GM21723 (cell line): ENCODE results near the gene SASH1.
A peak's percentile ranks its signal among the peaks of the same experiment; 100 is the strongest.
"Not testable (repeated sequence)": the region's sequence is repeated elsewhere in the genome, so short reads cannot be mapped to it uniquely, and the experiment has no call there.

Experiments used
- ATAC-seq: cut with Tn5 transposase; IDR thresholded peaks from one replicate; pipeline ENCODE4 v1.9.1; 2021; ENCODE audit warnings: mild to moderate bottlenecking, moderate library complexity; ENCODE audit not compliant: unreplicated experiment

SASH1 gene

GRCh38 chr6:148572676-148573335 is 230.2 kb downstream of the SASH1 start:
- ATAC-seq = no peak

- ATAC-seq = no peak
Observed at GRCh38 chr6:148573922-148574321, 231.3 kb downstream of the SASH1 start.

GRCh38 chr6:148577687-148578488 is 235.2 kb downstream of the SASH1 start:
- peak; percentile 98 for ATAC-seq

- ATAC-seq = peak; percentile 15
Observed at GRCh38 chr6:148578489-148578814, 235.8 kb downstream of the SASH1 start.

GRCh38 chr6:148578837-148579565 is 236.4 kb downstream of the SASH1 start:
- no peak for ATAC-seq

GRCh38 chr6:148580442-148580841 is 237.8 kb downstream of the SASH1 start:
- no peak for ATAC-seq

GRCh38 chr6:148583631-148584030 is 241.0 kb downstream of the SASH1 start:
- no peak for ATAC-seq

- ATAC-seq = not testable (repeated sequence)
Observed at GRCh38 chr6:148585641-148586040, 243.0 kb downstream of the SASH1 start.

GRCh38 chr6:148590883-148591282 is 248.2 kb downstream of the SASH1 start:
- no peak for ATAC-seq

GRCh38 chr6:148591656-148592055 is 249.0 kb downstream of the SASH1 start:
- no peak for ATAC-seq

GRCh38 chr6:148593130-148593812 is 250.6 kb downstream of the SASH1 start:
- no peak for ATAC-seq

GRCh38 chr6:148593813-148594170 is 251.2 kb downstream of the SASH1 start:
- no peak for ATAC-seq

- no peak for ATAC-seq
Observed at GRCh38 chr6:148595550-148595949, 252.9 kb downstream of the SASH1 start.

GRCh38 chr6:148596891-148597455 is 254.3 kb downstream of the SASH1 start:
- no peak for ATAC-seq

GRCh38 chr6:148598724-148599123 is 256.1 kb downstream of the SASH1 start:
- ATAC-seq = no peak

GRCh38 chr6:148599967-148600426 is 257.4 kb downstream of the SASH1 start:
- no peak for ATAC-seq
